HG03521 (cell line): ENCODE measurements around the gene ADGRE3.
"Not testable (repeated sequence)": the region's sequence is repeated elsewhere in the genome, so short reads cannot be mapped to it uniquely, and the experiment has no call there.

Experiments used
- ATAC-seq: cut with Tn5 transposase; IDR thresholded peaks from one replicate; pipeline ENCODE4 v1.9.1; 2021; ENCODE audit warnings: mild to moderate bottlenecking, moderate library complexity; ENCODE audit not compliant: unreplicated experiment

Gene ADGRE3

DNA sequence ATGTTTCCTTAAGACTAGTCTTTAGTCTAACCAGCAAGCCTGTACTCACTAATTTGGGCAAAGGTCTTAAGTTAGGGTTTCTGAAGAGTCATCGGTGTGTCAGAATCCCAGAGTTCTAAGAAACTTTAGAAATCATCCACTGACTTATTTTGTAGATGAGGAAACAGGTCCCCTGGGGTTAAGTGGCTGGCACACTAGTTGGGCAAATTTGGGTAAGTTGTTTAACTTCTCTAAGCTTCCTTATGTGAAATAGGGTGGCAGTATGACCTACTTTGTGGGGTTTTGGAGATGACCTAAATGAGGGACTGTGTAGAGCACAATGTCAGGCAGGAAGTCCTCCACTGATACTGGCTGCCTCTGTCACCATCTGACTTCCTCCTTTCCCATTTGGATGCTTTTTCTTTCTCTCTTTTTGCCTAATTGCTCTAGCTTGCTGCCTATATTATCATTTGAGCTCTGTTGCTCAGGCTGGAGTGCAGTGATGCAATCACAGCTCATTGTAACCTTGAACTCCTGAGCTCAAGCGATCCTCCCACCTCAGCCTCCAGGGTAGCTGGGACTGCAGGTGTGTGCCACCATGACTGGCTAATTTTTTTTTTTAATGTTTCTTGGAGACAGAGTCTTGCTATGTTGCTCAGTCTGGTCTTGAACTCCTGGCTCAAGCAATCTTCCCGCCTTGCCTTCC lies 2.3 kb downstream of the ADGRE3 start:
- no peak for ATAC-seq

DNA sequence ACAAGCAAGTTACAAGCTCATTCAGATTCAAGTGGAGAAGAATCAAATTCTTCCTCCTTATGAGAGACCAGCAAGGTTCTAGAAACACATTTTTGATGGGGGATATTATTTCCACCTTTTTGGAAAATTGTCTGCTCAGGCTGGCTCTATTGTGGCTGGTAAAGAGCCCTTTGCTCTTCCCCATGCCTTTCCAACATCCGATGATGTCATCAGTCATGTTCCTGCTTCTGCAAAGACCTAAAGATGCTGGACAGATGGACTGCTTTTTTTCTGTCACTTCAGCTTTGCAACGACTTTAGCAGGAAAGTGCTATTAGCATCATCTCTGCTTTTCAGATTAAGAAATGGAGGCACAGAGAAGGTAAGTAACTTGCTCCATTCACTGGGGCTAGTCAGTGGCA lies 4.2 kb downstream of the ADGRE3 start:
- ATAC-seq = no peak

DNA sequence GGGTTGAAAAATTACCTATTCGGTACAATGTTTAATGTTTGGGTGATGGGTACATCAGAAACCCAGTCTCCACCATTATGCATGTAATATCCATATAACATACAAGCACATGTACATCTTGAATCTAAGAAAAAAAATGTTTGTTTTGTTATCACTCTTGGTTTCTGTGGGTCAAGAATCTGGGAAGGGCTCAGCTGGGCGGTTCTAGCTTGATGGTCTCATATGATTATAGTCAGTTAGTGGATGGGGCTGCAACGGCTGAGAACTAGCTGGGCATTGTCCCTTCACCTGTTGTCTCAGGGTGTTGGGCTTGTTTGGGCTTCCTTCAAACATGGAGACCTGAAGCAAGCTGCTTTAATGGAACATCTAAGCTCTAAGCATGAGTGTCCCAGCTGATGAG lies 4.7 kb downstream of the ADGRE3 start:
- no peak for ATAC-seq

DNA sequence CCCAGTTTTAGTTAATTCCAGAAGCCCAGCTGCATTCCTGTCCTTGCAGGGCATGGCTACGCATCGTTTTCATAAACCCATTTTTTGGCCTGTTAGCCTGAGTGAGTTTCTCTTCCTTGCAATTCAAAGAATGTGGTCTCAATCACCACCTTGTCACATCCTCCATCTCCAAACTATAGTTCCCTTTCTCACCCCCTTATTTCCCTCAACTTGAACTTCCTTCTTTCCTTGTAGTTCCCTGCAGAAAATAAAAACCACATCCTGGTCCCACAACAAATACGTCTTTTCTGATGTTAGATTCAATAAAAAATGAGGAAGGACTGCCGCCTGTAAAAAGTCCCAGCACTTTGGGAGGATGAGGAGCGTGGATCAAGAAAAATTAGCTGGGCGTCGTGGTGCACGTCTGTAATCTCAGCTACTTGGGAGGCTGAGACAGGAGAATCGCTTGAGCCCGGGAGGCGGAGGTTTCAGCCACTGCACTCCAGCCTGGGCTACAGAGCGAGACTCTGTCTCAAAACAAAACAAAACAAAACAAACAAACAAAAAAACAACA lies 13.2 kb downstream of the ADGRE3 start:
- no peak for ATAC-seq

DNA sequence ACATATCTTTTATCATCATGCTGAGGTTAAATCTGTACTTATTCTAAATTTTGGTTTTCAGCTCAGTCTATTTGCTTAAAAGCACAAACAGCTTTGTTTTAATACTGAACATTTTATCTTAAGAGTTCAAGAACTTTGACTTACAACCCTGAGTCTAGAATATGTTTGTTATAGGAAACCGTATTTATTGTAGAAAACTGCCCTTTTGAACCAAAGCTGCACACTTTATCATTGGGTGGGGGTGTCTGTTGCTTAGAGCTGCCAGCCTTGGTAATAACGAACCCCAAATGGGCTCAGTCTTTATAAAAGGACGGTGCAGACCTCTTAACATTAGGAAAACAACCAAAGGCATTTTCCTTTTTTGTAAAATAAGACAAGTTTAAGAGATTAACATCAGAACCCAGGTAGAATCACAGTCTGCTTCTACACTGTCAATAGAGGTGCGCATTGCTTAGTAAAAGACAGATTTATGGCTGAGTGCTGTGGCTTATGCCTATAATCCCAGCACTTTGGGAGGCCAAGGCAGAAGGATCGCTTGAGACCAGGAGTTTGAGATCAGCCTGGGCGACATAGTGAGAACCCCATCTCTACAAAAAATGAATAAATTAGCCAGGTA lies 14.7 kb downstream of the ADGRE3 start:
- no peak for ATAC-seq

DNA sequence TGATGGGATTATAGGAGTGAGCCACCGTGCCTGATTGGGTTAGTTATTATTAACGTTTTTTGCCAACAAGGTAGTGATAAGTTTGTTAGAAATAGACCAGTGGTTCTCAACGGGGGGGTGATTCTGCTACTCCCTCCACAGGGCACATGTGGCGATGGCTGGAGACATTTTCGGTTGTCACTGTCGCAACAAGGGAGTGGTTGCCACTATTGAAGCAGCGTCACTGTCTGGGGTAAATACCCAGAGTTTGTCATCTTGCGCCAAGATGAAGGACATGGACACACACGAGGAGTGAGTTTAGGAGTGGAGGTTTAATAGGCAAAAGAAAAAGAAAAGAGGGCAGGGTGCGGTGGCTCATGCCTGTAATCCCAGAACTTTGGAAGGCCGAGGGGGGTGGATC lies 18.9 kb downstream of the ADGRE3 start:
- ATAC-seq = no peak

DNA sequence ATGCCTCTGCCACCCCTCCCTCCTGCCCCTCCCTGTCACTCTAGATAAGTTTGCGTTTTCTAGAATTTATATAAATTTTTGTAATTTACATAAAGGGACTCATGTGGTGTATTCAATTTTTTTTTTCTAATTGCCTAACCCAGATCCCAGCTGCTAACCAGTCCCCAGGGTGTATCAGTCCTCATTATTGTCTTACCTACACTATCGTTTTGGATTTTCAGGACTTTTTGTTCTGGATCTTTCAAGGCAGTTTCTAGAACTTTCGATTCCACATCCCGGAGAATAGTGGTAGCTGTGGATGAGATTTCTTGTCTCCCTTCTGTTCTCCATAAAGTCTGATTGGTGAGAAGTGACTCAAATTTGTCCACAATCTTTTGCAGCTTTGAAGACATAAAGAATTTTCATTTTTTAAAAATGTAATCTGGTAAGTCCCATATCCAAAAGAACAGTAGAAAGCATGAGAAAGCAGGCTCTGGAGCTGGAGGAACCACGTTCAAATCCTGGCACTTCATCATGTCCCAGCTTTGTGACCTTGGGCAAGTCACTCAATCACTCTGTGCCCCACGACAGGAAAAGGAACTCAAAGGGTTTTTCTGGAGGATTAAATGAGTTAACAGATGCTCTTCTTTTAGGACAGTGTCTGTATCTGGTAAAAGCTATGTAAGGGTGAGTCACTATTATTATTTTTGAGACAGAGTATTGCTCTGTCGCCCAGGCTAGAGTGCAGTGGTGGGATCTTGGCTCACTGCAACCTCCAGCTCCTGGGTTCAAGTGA lies 19.7 kb downstream of the ADGRE3 start:
- no peak for ATAC-seq

DNA sequence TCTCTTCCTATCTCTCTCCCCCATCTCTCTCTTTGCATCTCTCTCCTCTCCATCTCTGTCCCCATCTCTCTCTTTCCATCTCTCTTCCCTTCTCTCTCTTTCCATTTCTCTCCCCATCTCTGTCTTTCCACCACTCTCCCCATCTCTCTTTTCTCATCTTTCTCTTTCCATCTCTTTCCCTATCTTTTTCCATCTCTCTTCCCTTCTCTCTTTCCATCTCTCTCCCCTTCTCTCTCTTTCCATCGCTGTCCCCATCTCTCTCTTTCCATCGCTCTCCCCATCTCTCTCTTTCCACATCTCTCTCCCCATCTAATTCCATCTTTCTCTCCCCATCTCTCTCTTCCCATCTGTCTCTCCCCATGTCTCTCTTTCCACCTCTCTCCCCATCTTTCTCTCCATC lies 24.5 kb downstream of the ADGRE3 start:
- no peak for ATAC-seq

DNA sequence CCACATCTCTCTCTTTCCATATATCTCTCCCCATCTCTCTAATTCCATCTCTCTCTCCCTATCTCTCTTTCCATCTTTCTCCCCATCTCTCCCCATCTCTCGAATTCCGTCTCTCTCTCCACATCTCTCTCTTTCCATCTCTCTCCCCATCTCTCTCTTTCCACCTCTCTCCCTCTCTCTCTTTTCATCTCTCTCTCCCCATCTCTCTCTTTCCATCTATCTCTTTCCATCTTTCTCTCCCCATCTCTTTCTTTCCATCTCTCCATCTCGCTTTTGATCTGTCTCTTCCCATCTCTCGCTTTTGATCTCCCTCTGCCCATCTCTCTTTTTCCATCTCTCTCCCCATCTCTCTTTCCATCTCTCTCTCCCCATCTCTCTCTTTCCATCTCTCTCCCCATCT lies 25.6 kb downstream of the ADGRE3 start:
- ATAC-seq = no peak

DNA sequence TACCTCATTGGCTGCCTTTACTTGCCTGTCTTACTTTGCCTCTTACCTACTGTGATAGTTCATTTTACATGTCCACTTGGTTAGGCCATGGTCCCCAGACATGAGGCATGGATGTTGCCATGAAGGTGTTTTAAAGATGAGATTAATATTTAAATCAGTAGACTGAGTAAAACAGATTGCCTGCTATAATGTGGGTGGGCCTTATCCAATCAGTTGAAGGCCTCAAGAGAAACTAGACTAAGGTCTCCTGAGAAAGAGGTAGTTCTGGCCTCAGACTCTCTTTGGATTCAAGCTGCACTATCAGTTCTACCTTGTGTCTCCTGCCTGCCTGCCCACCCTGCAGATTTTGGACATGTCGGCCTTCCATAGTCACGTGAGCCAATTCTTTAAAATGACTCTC lies 26.1 kb downstream of the ADGRE3 start:
- ATAC-seq = no peak

DNA sequence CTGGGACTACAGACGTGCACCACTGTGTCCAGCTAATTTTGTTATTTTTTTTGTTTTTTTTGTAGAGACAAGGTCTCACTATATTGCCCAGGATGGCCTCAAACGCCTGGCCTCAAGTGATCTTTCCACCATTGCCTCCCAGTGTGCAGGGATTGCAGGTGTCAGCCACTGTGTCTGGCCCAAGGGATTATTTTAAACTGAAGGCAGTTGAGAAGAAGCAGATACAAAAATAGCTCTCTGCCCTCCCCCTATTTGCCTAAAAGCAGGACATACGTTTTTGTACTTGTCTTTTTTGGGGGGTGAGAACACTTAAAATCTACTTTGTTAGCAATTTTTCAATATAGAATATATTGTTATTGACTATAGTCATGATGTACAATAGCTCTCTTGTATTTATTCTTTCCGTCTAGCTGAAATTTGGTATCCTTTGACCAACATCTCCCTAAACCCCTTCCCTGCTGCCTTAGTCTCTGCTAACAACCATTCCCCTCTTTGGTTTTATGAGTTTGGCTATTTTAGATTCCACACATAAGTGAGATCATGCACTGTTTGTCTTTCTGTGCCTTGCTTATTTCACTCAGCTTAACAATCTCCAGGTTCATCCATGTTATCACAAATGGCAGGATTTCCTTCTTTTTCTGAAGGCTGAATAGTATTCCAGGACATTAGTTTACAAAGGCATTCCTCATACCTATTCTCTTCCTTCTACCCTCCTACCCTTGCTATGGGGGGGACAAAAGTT lies 34.9 kb downstream of the ADGRE3 start:
- ATAC-seq = no peak

DNA sequence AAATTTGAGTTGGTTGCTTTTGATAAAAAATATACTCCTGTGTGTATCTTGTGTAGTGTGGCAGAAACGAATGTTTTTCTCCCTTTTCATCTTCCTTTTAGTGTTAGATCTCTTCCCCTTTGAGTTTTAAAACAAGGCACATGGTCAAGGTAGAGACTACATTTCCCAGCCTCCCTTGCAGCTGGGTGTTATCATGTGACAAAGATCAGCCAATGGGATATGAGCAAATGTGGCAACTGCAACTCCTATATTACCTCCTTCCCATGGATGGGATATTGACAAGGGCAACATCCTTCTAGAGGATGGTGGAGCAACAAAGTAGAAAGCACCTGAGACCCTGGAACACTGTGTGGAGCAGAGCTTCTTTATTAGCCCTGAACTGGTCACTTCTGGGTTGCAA lies 42.4 kb downstream of the ADGRE3 start:
- no peak for ATAC-seq

DNA sequence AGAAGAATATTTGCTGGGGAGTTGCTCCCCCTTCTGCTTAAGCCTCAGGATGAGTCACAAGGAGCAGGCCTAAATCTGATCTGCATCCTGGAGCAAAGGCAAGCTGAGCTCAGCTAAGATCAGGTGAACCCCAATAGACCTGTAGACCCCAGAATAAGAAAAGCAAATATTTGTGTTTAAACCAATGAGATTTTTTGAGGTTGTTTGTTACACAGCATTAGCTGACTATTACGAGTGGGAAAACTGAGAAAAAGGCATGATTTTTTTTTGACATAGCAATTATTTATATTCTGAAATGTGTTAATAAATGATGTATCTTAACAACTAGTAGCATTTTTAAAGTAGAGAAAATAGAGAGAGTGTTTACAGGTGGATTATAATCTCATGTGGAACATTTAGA lies 45.1 kb downstream of the ADGRE3 start:
- no peak for ATAC-seq

DNA sequence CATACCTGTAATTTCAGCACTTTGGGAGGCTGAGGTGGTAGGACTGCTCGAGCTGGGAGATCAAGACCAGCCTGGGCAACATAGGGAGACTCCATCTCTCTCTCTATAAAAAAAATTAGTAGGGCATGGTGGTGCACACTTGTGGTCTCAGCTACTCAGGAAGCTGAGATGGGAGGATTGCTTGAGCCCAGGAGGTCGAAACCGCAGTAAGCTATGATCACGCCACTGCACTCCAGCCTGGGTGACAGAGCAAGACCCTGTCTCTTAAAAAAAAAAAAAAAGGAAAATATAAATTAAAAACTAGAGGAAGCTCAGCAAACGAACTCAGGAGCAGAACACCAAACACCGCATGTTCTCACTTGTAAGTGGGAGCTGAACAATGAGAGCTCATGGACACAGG lies 50.2 kb downstream of the ADGRE3 start:
- ATAC-seq = not testable (repeated sequence)

DNA sequence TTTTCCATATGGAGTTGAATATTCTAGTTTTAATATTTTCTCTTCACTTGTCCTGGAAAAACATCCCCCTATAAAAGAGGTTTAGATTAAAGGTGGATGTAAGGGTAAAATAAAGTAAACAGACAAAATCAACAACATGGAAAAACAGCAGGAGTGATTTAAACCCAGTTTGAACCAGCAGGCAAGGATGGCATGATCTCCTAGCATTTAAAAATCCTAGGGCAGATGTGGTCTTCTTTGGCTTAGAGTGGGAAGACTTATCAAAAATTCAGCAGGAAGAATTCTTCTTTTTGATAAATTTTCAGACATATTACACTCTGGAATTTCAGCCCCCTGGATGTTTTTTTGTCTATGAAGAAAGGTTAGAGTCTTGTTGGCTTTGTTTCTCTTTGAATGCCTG lies 55.2 kb downstream of the ADGRE3 start:
- no peak for ATAC-seq

DNA sequence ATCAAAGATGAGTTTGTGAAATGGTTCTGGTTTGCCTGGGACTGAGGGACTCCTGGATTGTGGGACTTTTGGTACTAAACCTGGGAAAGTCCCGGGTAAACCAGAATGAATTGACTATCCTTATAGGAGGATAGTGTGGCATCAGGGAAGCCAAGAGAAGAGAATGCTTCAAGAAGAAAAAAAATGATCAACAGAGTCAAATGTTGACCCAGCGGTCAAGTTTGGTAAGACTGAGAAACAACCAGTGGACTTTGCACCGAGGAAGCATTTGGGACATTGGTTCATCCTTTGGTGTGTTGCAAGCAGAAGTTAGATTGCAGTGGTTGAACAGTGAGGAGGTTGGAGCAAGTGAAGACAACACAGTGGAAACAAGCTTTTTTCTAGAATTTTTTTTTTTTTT lies 58.2 kb downstream of the ADGRE3 start:
- ATAC-seq = no peak

DNA sequence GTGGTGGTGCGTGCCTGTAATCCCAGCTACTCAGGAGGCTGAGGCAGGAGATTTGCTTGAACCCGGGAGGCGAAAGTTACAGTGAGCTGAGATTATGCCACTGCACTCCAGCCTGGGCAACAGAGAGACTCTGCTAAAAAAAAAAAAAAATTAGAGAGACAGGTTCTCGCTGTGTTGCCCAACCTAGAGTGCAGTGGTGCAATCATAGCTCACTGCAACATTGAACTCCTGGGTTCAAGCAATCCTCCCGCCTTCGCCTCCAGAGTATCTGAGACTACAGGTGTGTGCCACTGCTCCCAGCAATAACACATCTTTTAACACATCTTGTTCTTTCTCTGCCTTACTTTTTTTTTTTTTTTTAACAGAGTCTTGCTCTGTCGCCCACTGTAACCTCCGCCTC lies 59.0 kb downstream of the ADGRE3 start:
- ATAC-seq = no peak

DNA sequence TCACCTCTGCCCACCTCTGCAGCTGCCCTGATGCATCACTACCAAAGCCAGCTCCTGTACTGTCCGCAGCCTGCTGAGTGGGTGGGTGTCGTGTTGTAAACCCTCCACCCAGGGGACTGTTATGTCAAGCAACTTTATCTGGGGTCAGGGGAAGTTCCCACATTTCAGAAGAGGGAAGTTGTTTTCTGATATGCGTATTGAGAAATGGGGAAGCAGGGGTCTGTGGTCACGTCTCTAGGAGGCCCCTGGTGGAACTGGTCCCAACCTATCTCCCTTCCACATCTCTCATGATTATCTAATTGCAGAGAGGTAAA lies 60.6 kb downstream of the ADGRE3 start:
- ATAC-seq = no peak

DNA sequence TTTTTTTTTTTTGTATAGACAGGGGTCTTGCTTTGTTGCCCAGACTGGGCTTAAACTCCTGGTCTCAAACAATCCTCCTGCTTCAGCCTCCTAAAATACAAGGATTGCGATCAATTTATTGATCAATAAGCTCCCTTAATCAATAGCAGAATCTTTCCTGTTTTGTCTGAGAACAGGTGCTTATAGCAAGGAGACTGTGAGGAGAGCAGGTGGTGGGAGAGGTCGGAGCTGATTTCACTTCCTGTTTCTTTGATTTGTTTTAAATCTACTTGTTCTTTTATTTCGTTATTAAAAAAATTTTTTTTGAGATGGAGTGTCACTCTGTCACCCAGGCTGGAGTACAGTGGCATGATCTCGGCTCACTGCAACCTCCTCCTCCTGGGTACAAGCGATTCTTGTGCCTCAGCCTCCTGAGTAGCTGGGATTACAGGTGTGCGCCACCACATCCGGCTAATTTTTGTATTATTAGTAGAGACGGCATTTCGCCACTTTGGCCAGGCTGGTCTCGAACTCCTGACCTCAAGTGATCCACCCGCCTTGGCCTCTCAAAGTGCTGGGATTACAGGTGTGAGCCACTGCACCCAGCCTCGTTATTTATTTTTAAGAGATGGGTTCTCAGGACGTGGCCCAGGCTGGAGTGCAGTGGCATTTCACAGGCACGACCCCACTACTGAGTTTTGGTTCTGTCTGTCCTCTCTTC lies 61.1 kb downstream of the ADGRE3 start:
- not testable (repeated sequence) for ATAC-seq

DNA sequence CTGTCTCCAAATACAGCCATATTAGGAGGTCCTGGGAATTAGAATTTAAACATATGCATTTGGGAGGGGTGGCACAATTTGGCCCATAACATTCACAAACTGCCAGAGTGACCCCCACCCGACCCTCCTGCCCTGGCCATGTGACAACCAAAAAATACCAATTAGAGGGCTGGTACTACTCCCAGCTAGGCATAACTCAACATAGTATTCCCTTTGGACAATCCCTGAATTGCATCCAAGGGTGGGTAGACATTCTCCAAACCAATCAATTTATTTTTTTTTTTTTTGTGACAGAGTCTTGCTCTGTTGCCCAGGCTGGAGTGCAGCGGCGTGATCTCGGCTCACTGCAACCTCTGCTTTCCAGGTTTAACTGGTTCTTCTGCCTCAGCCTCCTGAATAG lies 62.0 kb downstream of the ADGRE3 start:
- no peak for ATAC-seq

DNA sequence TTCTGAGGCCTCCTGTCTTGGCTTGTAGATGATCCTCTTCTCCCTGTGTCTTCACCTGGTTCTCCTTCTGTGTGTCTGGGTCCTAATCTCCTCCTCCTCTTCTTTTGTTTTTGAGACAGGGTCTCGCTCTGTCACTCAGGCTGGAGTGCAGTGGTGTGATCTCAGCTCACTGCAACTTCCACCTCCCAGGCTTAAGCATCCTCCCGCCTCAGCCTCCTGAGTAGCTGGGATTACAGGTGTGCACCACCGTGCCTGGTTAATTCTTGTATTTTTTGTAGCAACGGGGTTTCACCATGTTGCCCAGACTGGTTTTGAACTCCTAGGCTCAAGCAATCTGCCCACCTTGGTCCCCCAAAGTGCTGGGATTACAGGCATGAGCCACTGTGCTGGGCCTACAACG lies 62.4 kb downstream of the ADGRE3 start:
- ATAC-seq = not testable (repeated sequence)
